Measurements from ENCODE around the gene TRNT1.

Gene TRNT1

GRCh38 chr3:3137526-3137925 lies 10.8 kb downstream of the TRNT1 start:
- TF ChIP-seq SIN3A (IDR thresholded peaks at IDR 0.05; ENCODE audit: borderline replicate concordance, insufficient read depth, low read length), result no peak
- TF ChIP-seq, protein P1, sequence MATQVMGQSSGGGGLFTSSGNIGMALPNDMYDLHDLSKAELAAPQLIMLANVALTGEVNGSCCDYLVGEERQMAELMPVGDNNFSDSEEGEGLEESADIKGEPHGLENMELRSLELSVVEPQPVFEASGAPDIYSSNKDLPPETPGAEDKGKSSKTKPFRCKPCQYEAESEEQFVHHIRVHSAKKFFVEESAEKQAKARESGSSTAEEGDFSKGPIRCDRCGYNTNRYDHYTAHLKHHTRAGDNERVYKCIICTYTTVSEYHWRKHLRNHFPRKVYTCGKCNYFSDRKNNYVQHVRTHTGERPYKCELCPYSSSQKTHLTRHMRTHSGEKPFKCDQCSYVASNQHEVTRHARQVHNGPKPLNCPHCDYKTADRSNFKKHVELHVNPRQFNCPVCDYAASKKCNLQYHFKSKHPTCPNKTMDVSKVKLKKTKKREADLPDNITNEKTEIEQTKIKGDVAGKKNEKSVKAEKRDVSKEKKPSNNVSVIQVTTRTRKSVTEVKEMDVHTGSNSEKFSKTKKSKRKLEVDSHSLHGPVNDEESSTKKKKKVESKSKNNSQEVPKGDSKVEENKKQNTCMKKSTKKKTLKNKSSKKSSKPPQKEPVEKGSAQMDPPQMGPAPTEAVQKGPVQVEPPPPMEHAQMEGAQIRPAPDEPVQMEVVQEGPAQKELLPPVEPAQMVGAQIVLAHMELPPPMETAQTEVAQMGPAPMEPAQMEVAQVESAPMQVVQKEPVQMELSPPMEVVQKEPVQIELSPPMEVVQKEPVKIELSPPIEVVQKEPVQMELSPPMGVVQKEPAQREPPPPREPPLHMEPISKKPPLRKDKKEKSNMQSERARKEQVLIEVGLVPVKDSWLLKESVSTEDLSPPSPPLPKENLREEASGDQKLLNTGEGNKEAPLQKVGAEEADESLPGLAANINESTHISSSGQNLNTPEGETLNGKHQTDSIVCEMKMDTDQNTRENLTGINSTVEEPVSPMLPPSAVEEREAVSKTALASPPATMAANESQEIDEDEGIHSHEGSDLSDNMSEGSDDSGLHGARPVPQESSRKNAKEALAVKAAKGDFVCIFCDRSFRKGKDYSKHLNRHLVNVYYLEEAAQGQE (IDR thresholded peaks at IDR 0.05; ENCODE audit: insufficient read depth in 1 of 2, low read depth in 2 of 2, low read length in 2 of 2), result no peak
- TF ChIP-seq FOXP2 (optimal IDR thresholded peaks at IDR 0.05; ENCODE audit: borderline replicate concordance, extremely low read depth, extremely low read length, insufficient read depth), result no peak

DNA sequence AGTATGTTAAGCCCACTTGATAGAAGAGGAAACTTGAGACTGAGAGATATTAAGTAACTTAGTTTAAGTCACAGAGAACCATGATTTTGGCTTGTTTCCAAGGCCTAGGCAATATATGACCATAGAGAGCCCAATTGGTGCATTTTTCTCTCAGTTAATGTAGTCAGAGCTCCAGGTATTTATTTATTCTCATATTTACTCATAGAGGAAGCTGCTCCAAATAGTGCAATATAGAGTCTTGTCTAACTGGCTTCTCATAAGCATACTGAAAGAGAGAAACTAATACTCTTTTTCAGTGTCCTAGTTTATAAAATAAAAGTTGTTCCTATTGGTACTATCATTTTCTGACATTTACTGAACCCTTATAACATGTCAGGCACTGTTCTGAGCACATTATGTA lies 15.2 kb downstream of the TRNT1 start:
- no peak for TF ChIP-seq TAF1 (IDR thresholded peaks at IDR 0.05; ENCODE audit: borderline replicate concordance, insufficient read depth, low read length)

GRCh38 chr3:3145831-3146230 lies 19.1 kb downstream of the TRNT1 start:
- TF ChIP-seq, protein P1 (IDR thresholded peaks at IDR 0.05; ENCODE audit: insufficient read depth in 1 of 2, low read depth in 2 of 2, low read length in 2 of 2), result no peak
- TF ChIP-seq POLR2AphosphoS5 (IDR thresholded peaks at IDR 0.05; ENCODE audit: low read depth, low read length) (no peak), TAF1 (IDR thresholded peaks at IDR 0.05; ENCODE audit: borderline replicate concordance, insufficient read depth, low read length) (no peak), FOXP2 (optimal IDR thresholded peaks at IDR 0.05; ENCODE audit: borderline replicate concordance, extremely low read depth, extremely low read length, insufficient read depth) (no peak), SIN3A (IDR thresholded peaks at IDR 0.05; ENCODE audit: borderline replicate concordance, insufficient read depth, low read length) (no peak)

DNA sequence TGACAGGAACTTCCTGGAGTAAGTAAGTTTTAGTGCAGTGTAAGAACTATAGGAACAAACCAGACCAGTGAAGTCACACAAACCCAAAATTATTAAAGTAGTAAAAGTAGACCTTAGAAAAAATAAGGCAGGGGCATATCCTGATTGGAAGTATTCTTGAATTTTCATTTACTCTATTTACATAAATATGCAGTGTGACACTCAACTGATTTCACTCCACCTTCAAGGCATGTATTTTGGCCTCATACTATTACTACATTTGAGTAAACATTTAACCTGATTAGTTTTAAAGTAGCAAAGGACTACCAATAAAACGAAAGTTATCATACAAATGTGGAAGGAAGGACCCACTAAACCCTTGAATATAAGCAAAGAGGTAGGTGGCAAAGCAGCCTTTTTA lies 22.8 kb downstream of the TRNT1 start:
- TF ChIP-seq SIN3A (IDR thresholded peaks at IDR 0.05; ENCODE audit: borderline replicate concordance, insufficient read depth, low read length), result no peak
- TF ChIP-seq POLR2AphosphoS5 (IDR thresholded peaks at IDR 0.05; ENCODE audit: low read depth, low read length), result no peak
- TF ChIP-seq, protein P1 (IDR thresholded peaks at IDR 0.05; ENCODE audit: insufficient read depth in 1 of 2, low read depth in 2 of 2, low read length in 2 of 2), result no peak
- no peak for TF ChIP-seq TAF1 (IDR thresholded peaks at IDR 0.05; ENCODE audit: borderline replicate concordance, insufficient read depth, low read length)
- TF ChIP-seq FOXP2 (optimal IDR thresholded peaks at IDR 0.05; ENCODE audit: borderline replicate concordance, extremely low read depth, extremely low read length, insufficient read depth), result no peak

- TF ChIP-seq FOXP2 (optimal IDR thresholded peaks at IDR 0.05; ENCODE audit: borderline replicate concordance, extremely low read depth, extremely low read length, insufficient read depth) (no peak), SIN3A (IDR thresholded peaks at IDR 0.05; ENCODE audit: borderline replicate concordance, insufficient read depth, low read length) (no peak), TAF1 (IDR thresholded peaks at IDR 0.05; ENCODE audit: borderline replicate concordance, insufficient read depth, low read length) (no peak), POLR2AphosphoS5 (IDR thresholded peaks at IDR 0.05; ENCODE audit: low read depth, low read length) (no peak)
- TF ChIP-seq, protein P1 (IDR thresholded peaks at IDR 0.05; ENCODE audit: insufficient read depth in 1 of 2, low read depth in 2 of 2, low read length in 2 of 2), result no peak
Measured at GRCh38 chr3:3151513-3151912, 24.8 kb downstream of the TRNT1 start.
